ENCODE results near the gene NQO1.

Gene NQO1

DNA sequence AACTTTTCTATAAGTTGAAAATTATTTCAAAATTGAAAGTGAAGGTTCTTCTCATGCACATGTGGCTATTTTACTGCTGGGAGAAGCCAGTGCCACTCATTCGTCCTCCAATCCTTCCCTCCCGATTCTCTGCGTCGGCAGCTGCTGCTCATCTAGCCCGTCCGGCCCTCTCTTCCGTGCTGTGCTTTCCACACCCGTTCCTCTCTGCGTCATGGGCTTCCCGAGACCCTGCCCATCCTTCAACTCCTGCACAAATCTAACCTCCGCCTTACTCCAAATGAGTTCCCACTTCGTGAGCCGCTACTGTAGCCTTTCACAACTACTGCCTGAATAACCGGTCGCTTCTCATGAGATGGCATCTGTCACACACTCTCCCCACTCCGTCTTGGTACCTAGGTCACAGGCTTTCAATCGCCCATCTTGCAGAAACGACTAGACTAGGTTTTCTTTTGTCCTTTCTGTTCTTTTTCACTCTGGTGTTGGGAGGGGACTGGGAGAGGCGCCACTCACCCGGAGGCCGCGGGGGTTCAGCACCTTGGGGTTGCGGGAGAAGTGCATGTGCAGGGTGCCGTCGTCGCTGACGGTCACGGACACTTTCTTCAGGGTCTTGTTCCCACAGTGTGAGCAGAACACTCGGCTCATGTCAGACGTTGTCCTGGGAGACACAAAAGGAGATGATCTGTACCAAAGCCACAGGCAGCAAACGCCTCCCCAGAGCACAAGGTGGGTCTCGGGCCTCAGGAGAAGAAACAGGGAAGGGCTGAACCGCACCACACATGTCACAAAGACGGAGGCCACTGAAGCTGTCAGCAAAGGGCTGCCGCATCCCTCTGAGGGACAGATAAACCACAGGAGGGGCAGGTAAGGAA, 18.2 kb upstream of the NQO1 start:
- no peaks in the 10 kb centered on the region for H3K4me1 ChIP-seq (ENCODE audit: insufficient read depth, low read length, poor library complexity, severe bottlenecking)
- H3K36me3 ChIP-seq (ENCODE audit: insufficient read depth, low read length): peaks cover 89% of the 10 kb centered on the region
- H3F3A ChIP-seq (ENCODE audit: low read depth): no peaks in the 10 kb centered on the region

DNA sequence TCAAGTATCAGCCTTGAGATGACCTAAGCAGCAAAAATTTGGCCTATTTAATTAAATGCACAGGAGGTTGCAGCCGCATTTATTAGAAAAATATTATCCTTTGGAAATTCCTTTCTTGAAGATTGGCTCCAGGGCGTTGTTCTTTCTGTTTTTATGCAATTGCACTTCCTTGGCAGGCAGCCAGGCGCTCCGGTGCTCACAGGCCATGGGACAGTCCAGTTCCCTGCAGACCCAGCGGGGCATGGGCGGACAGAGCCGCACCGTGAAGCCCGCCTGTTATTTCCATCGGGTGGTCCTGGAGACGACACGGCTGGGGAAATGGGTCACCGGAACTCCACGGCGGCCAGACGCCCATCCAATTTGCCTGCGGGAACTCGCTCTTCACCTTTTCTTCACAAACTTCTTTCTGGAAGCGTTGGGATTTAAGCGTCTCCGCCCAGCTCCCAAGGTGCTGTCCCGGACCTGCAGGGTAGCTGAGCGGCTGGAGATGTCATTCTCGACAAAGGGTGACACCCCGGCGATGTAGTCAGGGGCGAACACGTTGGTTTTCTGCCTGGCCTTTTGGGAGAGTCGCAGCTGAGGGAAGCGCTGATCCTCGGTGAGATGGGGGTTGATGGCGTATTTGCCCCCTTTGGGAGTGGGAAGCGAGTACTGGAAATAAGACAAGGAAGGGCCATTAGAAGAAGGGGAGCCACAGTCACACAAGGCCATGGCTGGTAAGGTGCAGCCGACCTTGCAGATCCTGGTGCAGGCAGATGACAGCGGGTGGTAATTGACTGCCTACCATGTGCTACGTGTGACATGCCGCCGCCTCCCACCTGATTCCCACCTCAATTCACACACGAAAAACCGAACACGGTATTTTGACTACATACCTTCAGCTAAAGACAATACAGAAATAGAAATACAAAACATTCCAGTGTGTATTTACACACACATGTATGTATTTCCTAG, 15.9 kb upstream of the NQO1 start:
- Histone ChIP-seq H3K79me2 (ENCODE audit: insufficient read depth, low read length) (no peaks in the 10 kb centered on the region; the same call in 1 of the 2 replicates), H3K36me3 (ENCODE audit: insufficient read depth, low read length) (peaks cover 68% of the 10 kb centered on the region), H3K4me1 (ENCODE audit: insufficient read depth, low read length, poor library complexity, severe bottlenecking) (no peaks in the 10 kb centered on the region), H3K9me3 (ENCODE audit: insufficient read depth, low read depth, low read length) (no peaks in the 10 kb centered on the region), H3F3A (ENCODE audit: low read depth) (no peaks in the 10 kb centered on the region), H3K27me3 (ENCODE audit: insufficient read depth, low read length, poor library complexity, severe bottlenecking) (no peaks in the 10 kb centered on the region), H3K4me2 (ENCODE audit: low read depth, low read length, poor library complexity, severe bottlenecking) (no peak overlapping the region), H3K9me2 (replicated peaks; ENCODE audit: low read depth, low read length) (no peaks in the 10 kb centered on the region), H4K20me1 (ENCODE audit: insufficient read depth, low read length, poor library complexity, severe bottlenecking) (no peaks in the 10 kb centered on the region), H2AFZ (ENCODE audit: low read length) (no peak overlapping the region), H3K4me3 (ENCODE audit: low read length, poor library complexity, severe bottlenecking) (no peak overlapping the region), H3K9ac (ENCODE audit: low read depth, low read length, poor library complexity, severe bottlenecking) (no peak overlapping the region)
- no peak for TF ChIP-seq EZH2phosphoT487 (IDR thresholded peaks at IDR 0.05; ENCODE audit: borderline replicate concordance)
- TF ChIP-seq, protein P1, sequence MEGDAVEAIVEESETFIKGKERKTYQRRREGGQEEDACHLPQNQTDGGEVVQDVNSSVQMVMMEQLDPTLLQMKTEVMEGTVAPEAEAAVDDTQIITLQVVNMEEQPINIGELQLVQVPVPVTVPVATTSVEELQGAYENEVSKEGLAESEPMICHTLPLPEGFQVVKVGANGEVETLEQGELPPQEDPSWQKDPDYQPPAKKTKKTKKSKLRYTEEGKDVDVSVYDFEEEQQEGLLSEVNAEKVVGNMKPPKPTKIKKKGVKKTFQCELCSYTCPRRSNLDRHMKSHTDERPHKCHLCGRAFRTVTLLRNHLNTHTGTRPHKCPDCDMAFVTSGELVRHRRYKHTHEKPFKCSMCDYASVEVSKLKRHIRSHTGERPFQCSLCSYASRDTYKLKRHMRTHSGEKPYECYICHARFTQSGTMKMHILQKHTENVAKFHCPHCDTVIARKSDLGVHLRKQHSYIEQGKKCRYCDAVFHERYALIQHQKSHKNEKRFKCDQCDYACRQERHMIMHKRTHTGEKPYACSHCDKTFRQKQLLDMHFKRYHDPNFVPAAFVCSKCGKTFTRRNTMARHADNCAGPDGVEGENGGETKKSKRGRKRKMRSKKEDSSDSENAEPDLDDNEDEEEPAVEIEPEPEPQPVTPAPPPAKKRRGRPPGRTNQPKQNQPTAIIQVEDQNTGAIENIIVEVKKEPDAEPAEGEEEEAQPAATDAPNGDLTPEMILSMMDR (conservative IDR thresholded peaks at IDR 0.05; ENCODE audit: low read length): no peak

More for the DNA sequence above, 18.2 kb upstream of the NQO1 start:
- Histone ChIP-seq H3K79me2 (ENCODE audit: insufficient read depth, low read length) (peaks cover 3% of the 10 kb centered on the region; the same call in 1 of the 2 replicates), H3K27me3 (ENCODE audit: insufficient read depth, low read length, poor library complexity, severe bottlenecking) (no peaks in the 10 kb centered on the region), H3K9me3 (ENCODE audit: insufficient read depth, low read depth, low read length) (no peaks in the 10 kb centered on the region), H3K4me3 (ENCODE audit: low read length, poor library complexity, severe bottlenecking) (no peak overlapping the region), H3K4me2 (ENCODE audit: low read depth, low read length, poor library complexity, severe bottlenecking) (no peak overlapping the region), H4K20me1 (ENCODE audit: insufficient read depth, low read length, poor library complexity, severe bottlenecking) (no peaks in the 10 kb centered on the region), H3K9ac (ENCODE audit: low read depth, low read length, poor library complexity, severe bottlenecking) (no peak overlapping the region), H3K9me2 (replicated peaks; ENCODE audit: low read depth, low read length) (no peaks in the 10 kb centered on the region), H2AFZ (ENCODE audit: low read length) (no peak overlapping the region)
- TF ChIP-seq, protein P1 (conservative IDR thresholded peaks at IDR 0.05; ENCODE audit: low read length): no peak
- no peak for TF ChIP-seq EZH2phosphoT487 (IDR thresholded peaks at IDR 0.05; ENCODE audit: borderline replicate concordance)

DNA sequence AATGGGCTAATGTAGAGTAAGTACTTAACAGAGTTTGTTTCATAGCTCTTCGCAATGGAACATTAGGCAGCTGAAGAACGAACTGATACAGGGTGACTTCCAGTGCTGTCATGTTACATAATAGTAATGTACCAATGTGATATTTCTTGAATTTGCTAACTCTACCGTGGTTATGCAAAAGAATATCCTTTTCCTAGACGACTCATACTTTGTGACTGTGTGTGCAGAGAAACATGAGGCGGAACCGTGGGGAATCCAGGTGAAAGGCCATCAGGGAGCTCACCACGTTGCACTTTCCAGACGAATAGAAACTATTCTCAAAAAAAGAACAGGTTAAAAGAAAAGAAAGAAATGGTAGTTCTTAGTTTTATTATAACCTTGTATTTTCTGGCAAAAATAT, 15.2 kb upstream of the NQO1 start:
- no peak overlapping the region for H3K4me2 ChIP-seq (ENCODE audit: low read depth, low read length, poor library complexity, severe bottlenecking)
- no peaks in the 10 kb centered on the region for H3K27me3 ChIP-seq (ENCODE audit: insufficient read depth, low read length, poor library complexity, severe bottlenecking)
- no peaks in the 10 kb centered on the region for H3K4me1 ChIP-seq (ENCODE audit: insufficient read depth, low read length, poor library complexity, severe bottlenecking)
- H4K20me1 ChIP-seq (ENCODE audit: insufficient read depth, low read length, poor library complexity, severe bottlenecking): no peaks in the 10 kb centered on the region
- H3K79me2 ChIP-seq (ENCODE audit: insufficient read depth, low read length): no peaks in the 10 kb centered on the region; the same call in 1 of the 2 replicates
- H3K36me3 ChIP-seq (ENCODE audit: insufficient read depth, low read length): peaks cover 63% of the 10 kb centered on the region
- H3K9ac ChIP-seq (ENCODE audit: low read depth, low read length, poor library complexity, severe bottlenecking): no peak overlapping the region
- H3K9me2 ChIP-seq (replicated peaks; ENCODE audit: low read depth, low read length): no peaks in the 10 kb centered on the region
- H2AFZ ChIP-seq (ENCODE audit: low read length): no peak overlapping the region
- H3F3A ChIP-seq (ENCODE audit: low read depth): no peaks in the 10 kb centered on the region
- H3K4me3 ChIP-seq (ENCODE audit: low read length, poor library complexity, severe bottlenecking): no peak overlapping the region
- TF ChIP-seq EZH2phosphoT487 (IDR thresholded peaks at IDR 0.05; ENCODE audit: borderline replicate concordance): no peak
- TF ChIP-seq, protein P1 (conservative IDR thresholded peaks at IDR 0.05; ENCODE audit: low read length): no peak
- no peaks in the 10 kb centered on the region for H3K9me3 ChIP-seq (ENCODE audit: insufficient read depth, low read depth, low read length)
